GM23248 (cell line): Measurements from ENCODE around the gene GRB10. TPM values are rescaled to one million over a fixed set of nuclear protein-coding genes. Genes with fewer than 3 reads are reported as not detected.

Experiments
- DNase-seq: peaks from one replicate; pipeline ENCODE4 v3.0.0-alpha.2; 2015
- H2AFZ ChIP-seq: fragments of 200-600 bp; sonication (generic); 2 replicates; pipeline ENCODE4 v1.6.1; 2016; ENCODE audit warnings: antibody characterized with exemption
- H3F3A ChIP-seq: fragments of 200-600 bp; sonication (generic); 2 replicates; pipeline ENCODE4 v1.6.1; 2016; ENCODE audit warnings: mild to moderate bottlenecking, antibody characterized with exemption, mixed run types; ENCODE audit not compliant: insufficient read depth
- H3K27ac ChIP-seq: fragments of 200-600 bp; sonication (generic); 2 replicates; pipeline ENCODE4 v1.5.1; 2016; ENCODE audit warnings: mild to moderate bottlenecking
- H3K27me3 ChIP-seq: fragments of 200-600 bp; sonication (generic); replicated peaks from 2 replicates; pipeline ENCODE4 v1.6.1; 2016; ENCODE audit warnings: mild to moderate bottlenecking; ENCODE audit not compliant: insufficient read depth
- H3K36me3 ChIP-seq: fragments of 200-600 bp; sonication (generic); 2 replicates; pipeline ENCODE4 v1.6.1; 2016; ENCODE audit warnings: low read depth, mild to moderate bottlenecking
- H3K4me1 ChIP-seq: fragments of 200-600 bp; sonication (generic); 2 replicates; pipeline ENCODE4 v1.6.1; 2016; ENCODE audit warnings: mild to moderate bottlenecking; ENCODE audit not compliant: insufficient read depth
- H3K4me2 ChIP-seq: fragments of 200-600 bp; sonication (generic); one replicate; pipeline ENCODE4 v1.6.1; 2016; ENCODE audit warnings: mild to moderate bottlenecking; ENCODE audit not compliant: unreplicated experiment
- H3K4me3 ChIP-seq: fragments of 200-600 bp; sonication (generic); 2 replicates; pipeline ENCODE4 v1.5.1; 2016; ENCODE audit warnings: mild to moderate bottlenecking
- H3K79me2 ChIP-seq: fragments of 200-600 bp; sonication (generic); 2 replicates; pipeline ENCODE4 v1.6.1; 2016; ENCODE audit warnings: mild to moderate bottlenecking; ENCODE audit not compliant: insufficient read depth
- H3K9ac ChIP-seq: fragments of 200-600 bp; sonication (generic); 2 replicates; pipeline ENCODE4 v1.6.1; 2016; ENCODE audit warnings: mild to moderate bottlenecking
- H3K9me2 ChIP-seq: fragments of 200-600 bp; sonication (generic); 2 replicates; pipeline ENCODE4 v1.6.1; 2016; ENCODE audit warnings: mixed run types, mild to moderate bottlenecking, moderate library complexity; ENCODE audit not compliant: insufficient read depth
- H3K9me3 ChIP-seq: fragments of 200-600 bp; sonication (generic); one replicate; pipeline ENCODE4 v1.6.1; 2017; ENCODE audit warnings: low read depth
- H4K20me1 ChIP-seq: fragments of 200-600 bp; sonication (generic); 2 replicates; pipeline ENCODE4 v1.6.0; 2016; ENCODE audit not compliant: insufficient read depth
- EZH2 ChIP-seq: fragments of 200-600 bp; sonication (generic); IDR thresholded peaks from 2 replicates; pipeline ENCODE4 v1.6.1; 2018; ENCODE audit warnings: antibody characterized with exemption, mild to moderate bottlenecking; ENCODE audit not compliant: insufficient read depth, poor library complexity, severe bottlenecking
- EZH2phosphoT487 ChIP-seq: fragments of 200-600 bp; sonication (generic); IDR thresholded peaks from 2 replicates; pipeline ENCODE4 v1.6.1; 2018; ENCODE audit warnings: antibody characterized with exemption, moderate library complexity, mild to moderate bottlenecking, low read depth; ENCODE audit not compliant: insufficient read depth
- WGBS, 2 experiments: methylation state at CpG; one replicate each; pipeline ENCODE4 v1.1.6; 2015 to 2017; ENCODE audit warnings: low lambda C conversion rate in 2 of 2, low coverage in 1 of 2; ENCODE audit errors: missing lambda C conversion rate in 2 of 2; 5-methylcytosine and 5-hydroxymethylcytosine counted together
- in situ Hi-C: fragments of 300-500 bp; cut with MboI; formaldehyde crosslinking; loops from 2 replicates; pipeline ENCODE4 v1.15.0; 2020
- polyA plus RNA-seq: library from polyadenylated mRNA; unstranded; fragments of >200 nt; fragmentation: Nextera tagmentation; extraction: Ambion mirVana; gene quantifications from 2 replicates; pipeline ENCODE4 v1.2.1, GENCODE V29; 2016
- total RNA-seq: library from RNA; depleted of rRNA; stranded (reverse); fragments of >200 nt; shearing (Covaris generic); gene quantifications from 2 replicates; pipeline ENCODE4 v1.2.3, GENCODE V29; 2014

GRB10 gene
- total and polyA plus RNA-seq, 2 experiments from 2014 or later, result 12.9 to 25.9 TPM

DNA sequence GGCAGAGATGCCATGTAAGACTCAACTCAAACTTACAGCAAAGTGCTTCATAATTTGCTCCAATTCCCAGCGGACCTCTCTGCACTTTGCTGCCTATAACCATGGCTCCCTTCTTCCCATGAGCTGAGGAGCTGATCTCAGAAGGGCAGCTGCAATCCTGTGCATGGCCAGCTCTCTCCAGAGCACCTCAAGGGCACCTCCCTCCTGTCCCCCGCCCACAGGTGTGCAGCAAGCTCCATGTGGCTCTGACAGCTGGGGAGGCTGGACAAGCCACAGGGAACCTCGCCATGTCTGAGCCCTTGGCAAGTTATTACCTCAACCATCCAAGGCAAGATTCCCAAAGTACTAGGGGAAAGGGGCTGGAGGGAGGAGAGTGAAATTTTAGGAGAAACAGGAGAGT, 156.4 kb downstream of the GRB10 start:
- no peak overlapping the region for H3K4me2 ChIP-seq
- peaks cover 6% of the 10 kb centered on the region; the same call in 1 of the 2 replicates for H3K79me2 ChIP-seq
- H3F3A ChIP-seq, result no peaks in the 10 kb centered on the region
- no peak overlapping the region for H3K27ac ChIP-seq
- WGBS, 2 experiments, result 71 to 80% methylated on average over 3 of the region's 3 CpGs
- no peak overlapping the region for H3K4me3 ChIP-seq
- H3K9me2 ChIP-seq, result no peaks in the 10 kb centered on the region
- DNase-seq, result no peak
- no peak overlapping the region for H3K9ac ChIP-seq
- peaks cover 9% of the 10 kb centered on the region; the same call in 1 of the 2 replicates for H3K36me3 ChIP-seq
- no peaks in the 10 kb centered on the region for H3K9me3 ChIP-seq
- H2AFZ ChIP-seq, result no peak overlapping the region
- no peaks in the 10 kb centered on the region for H3K4me1 ChIP-seq
- no peak for TF ChIP-seq EZH2
- TF ChIP-seq EZH2phosphoT487, result no peak
- no peaks in the 10 kb centered on the region for H3K27me3 ChIP-seq
- no peaks in the 10 kb centered on the region for H4K20me1 ChIP-seq
- in situ Hi-C loops, result no loop called here

DNA sequence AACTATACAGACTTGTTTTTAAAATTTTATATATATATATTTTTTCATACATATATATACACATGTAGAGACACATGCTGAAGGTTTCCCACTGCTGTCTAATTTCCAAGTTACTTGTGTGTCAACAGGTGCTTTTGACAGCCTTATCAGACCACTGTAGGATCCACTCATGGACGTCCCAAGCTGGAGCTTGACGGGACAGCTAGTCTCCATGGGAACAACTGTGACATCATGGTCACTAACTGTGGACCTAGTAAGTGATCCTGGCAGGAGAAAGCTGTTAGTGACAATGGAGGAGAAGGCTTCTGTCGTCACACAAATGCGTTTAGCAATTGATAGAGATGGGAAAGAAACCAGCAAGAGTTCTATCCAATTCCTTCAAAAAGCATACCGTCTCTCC, 157.3 kb downstream of the GRB10 start:
- Histone ChIP-seq H4K20me1 (no peaks in the 10 kb centered on the region), H3K4me3 (no peak overlapping the region), H2AFZ (no peak overlapping the region), H3K27ac (no peak overlapping the region), H3K36me3 (peaks cover 9% of the 10 kb centered on the region; the same call in 1 of the 2 replicates), H3K4me1 (no peaks in the 10 kb centered on the region), H3K27me3 (no peaks in the 10 kb centered on the region), H3F3A (no peaks in the 10 kb centered on the region), H3K9me3 (no peaks in the 10 kb centered on the region), H3K79me2 (no peaks in the 10 kb centered on the region), H3K9me2 (no peaks in the 10 kb centered on the region), H3K9ac (no peak overlapping the region), H3K4me2 (no peak overlapping the region)
- DNase-seq, result no peak
- TF ChIP-seq EZH2, result no peak
- TF ChIP-seq EZH2phosphoT487, result no peak
- in situ Hi-C loops, result no loop called here
- 82 to 91% methylated on average over 5 of the region's 5 CpGs for WGBS, 2 experiments

DNA sequence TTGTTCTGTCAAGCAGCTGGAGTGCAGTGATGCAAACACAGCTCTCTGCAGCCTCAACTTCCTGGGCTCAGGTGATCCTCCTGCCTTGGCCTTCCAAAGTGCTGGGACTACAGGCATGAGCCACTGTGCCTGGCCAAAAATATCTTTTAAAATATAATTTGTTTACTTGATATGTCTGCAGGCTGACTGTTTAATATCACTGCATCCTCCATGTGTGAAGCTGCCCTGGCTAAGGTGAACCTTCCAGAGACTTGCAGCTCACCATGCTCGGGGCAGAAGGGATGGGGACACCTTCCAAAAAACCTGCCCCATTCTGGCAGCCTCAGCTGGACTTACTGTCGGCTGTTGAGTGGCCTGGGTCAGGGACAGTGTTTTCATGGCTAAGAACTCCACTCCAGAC, 159.9 kb downstream of the GRB10 start:
- no peak for DNase-seq
- WGBS, 2 experiments, result 92 to 97% methylated on average over 2 of the region's 2 CpGs
- no peaks in the 10 kb centered on the region for H3K9me2 ChIP-seq
- no peaks in the 10 kb centered on the region for H3K27me3 ChIP-seq
- no peaks in the 10 kb centered on the region for H4K20me1 ChIP-seq
- in situ Hi-C loops, result no loop called here
- no peaks in the 10 kb centered on the region for H3K4me1 ChIP-seq
- H3K9ac ChIP-seq, result no peak overlapping the region
- no peak overlapping the region for H3K4me2 ChIP-seq
- no peak overlapping the region for H3K4me3 ChIP-seq
- H3K9me3 ChIP-seq, result no peaks in the 10 kb centered on the region
- H3K79me2 ChIP-seq, result no peaks in the 10 kb centered on the region
- no peak overlapping the region for H2AFZ ChIP-seq
- no peaks in the 10 kb centered on the region for H3F3A ChIP-seq
- no peak for TF ChIP-seq EZH2phosphoT487
- TF ChIP-seq EZH2, result no peak
- H3K36me3 ChIP-seq, result peaks cover 10% of the 10 kb centered on the region; the same call in 1 of the 2 replicates
- no peak overlapping the region for H3K27ac ChIP-seq

DNA sequence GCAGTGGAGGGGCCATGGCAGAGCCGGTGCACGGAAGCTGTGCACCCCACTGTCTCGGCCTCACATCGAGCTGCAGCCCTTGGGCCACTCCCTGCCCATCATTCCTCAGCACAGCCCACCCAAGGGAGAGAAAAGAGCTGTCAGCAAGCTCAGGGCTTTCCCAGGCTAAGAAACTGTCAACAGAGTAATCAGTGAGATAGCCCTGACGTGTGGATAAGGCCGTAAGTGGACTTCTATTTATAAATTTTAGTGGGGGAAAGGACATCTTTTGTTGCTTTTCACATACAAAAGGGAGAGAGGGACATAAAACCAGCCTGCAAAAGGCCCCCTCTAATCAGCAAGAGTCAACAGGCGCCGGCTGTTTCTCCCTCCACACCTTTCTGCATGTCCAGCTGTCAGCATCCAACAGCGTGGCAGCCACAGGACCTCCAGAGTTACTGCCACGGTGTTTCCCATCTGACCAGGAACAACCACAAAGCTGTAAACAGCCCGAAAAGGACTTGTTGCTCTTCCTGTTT, 160.7 kb downstream of the GRB10 start:
- Histone ChIP-seq H3K27ac (no peak overlapping the region), H3K9me2 (no peaks in the 10 kb centered on the region), H3K4me1 (no peaks in the 10 kb centered on the region), H3K36me3 (peaks cover 11% of the 10 kb centered on the region; the same call in 1 of the 2 replicates), H3K9ac (no peak overlapping the region), H2AFZ (no peak overlapping the region), H3K79me2 (no peaks in the 10 kb centered on the region), H4K20me1 (no peaks in the 10 kb centered on the region), H3K4me3 (no peak overlapping the region), H3K4me2 (no peak overlapping the region), H3K27me3 (no peaks in the 10 kb centered on the region), H3F3A (no peaks in the 10 kb centered on the region), H3K9me3 (no peaks in the 10 kb centered on the region)
- in situ Hi-C loops, result no loop called here
- TF ChIP-seq EZH2, result no peak
- no peak for TF ChIP-seq EZH2phosphoT487
- 74% methylated on average over 11 of the region's 11 CpGs for WGBS, 2 experiments
- DNase-seq, result no peak
